HUES64 (cell line): ENCODE measurements around the gene ZNF524.
A peak's percentile ranks its signal among the peaks of the same experiment; 100 is the strongest.
"Not testable (repeated sequence)": the region's sequence is repeated elsewhere in the genome, so short reads cannot be mapped to it uniquely, and the experiment has no call there.

Experiments
- H3K27ac ChIP-seq: 2 replicates; pipeline ENCODE4 v1.7.0; 2013; ENCODE audit warnings: low read depth, low read length, inconsistent platforms
- H3K27me3 ChIP-seq: 2 replicates; pipeline ENCODE4 v1.6.1; 2013; ENCODE audit warnings: mild to moderate bottlenecking, low read length; ENCODE audit not compliant: insufficient read depth
- H3K36me3 ChIP-seq: 2 replicates; pipeline ENCODE4 v1.6.1; 2013; ENCODE audit warnings: mild to moderate bottlenecking, low read length; ENCODE audit not compliant: insufficient read depth
- H3K4me1 ChIP-seq: 2 replicates; pipeline ENCODE4 v1.6.1; 2013; ENCODE audit warnings: mild to moderate bottlenecking, low read length, moderate library complexity; ENCODE audit not compliant: insufficient read depth
- H3K4me3 ChIP-seq: 2 replicates; pipeline ENCODE4 v1.5.1; 2013; ENCODE audit warnings: mild to moderate bottlenecking, low read length, moderate library complexity
- H3K9ac ChIP-seq: 2 replicates; pipeline ENCODE4 v1.6.1; 2013; ENCODE audit warnings: mild to moderate bottlenecking, low read depth, low read length
- H3K9me3 ChIP-seq: 2 replicates; pipeline ENCODE4 v1.6.1; 2013; ENCODE audit warnings: low read depth, low read length; ENCODE audit not compliant: insufficient read depth
- WGBS: fragments of 150-250, 120-280 bp; methylation state at CpG from one replicate; pipeline ENCODE4 v1.1.7; 2013; ENCODE audit warnings: missing lambda C conversion rate; 5-methylcytosine and 5-hydroxymethylcytosine counted together

ZNF524 gene

DNA sequence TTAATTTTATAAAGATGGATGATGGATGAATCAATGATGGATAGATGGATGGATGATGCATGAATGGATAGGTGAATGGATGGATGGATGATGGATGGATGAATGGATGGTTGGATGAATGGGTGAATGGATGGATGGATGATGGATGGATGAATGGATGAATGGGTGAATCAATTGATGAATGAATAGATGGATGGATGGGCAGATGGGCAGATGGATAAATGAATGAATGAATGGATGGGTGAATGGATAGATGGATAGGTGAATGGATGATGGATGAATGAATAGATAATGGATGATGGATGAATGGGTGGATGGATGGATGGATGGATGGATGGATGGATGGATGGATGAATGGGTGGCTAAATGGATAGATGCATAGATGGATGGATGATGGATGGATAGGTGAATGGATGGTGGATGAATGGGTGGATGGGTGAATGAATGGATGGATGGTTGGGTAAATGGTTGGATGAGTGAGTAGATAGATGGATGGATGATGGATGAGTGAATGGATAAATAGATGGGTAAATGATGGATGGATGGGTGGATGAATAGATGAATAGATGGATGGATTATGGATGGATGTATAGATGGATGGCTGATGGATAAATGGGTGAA lies 32.3 kb upstream of the ZNF524 start:
- Histone ChIP-seq H3K4me3 (no peak overlapping the region), H3K4me1 (no peaks in the 10 kb centered on the region), H3K9ac (no peak overlapping the region), H3K36me3 (no peaks in the 10 kb centered on the region), H3K9me3 (no peaks in the 10 kb centered on the region), H3K27me3 (no peaks in the 10 kb centered on the region; the same call in 1 of the 2 replicates), H3K27ac (no peak overlapping the region)

DNA sequence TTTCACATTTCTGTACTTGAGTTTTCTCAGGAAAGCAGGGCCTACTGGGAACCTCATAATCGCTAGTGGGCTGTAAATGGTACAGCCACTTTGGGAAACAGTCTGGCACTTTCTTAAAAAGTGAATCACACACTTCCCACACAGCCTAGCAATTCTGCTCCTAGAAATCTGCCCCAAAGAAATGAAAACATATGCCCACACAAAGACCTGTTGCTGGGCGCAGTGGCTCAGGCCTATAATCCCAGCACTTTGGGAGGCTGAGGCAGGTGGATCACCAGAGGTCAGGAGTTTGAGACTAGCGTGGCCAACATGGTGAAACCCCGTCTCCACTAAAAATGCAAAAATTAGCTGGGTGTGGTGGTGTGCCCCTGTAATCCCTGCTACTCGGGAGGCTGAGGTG lies 30.6 kb upstream of the ZNF524 start:
- 95% methylated on average over 5 of the region's 5 CpGs for WGBS
- not testable (repeated sequence) for H3K9ac ChIP-seq, H3K4me1 ChIP-seq, H3K36me3 ChIP-seq, H3K27ac ChIP-seq, H3K9me3 ChIP-seq, H3K27me3 ChIP-seq, H3K4me3 ChIP-seq

DNA sequence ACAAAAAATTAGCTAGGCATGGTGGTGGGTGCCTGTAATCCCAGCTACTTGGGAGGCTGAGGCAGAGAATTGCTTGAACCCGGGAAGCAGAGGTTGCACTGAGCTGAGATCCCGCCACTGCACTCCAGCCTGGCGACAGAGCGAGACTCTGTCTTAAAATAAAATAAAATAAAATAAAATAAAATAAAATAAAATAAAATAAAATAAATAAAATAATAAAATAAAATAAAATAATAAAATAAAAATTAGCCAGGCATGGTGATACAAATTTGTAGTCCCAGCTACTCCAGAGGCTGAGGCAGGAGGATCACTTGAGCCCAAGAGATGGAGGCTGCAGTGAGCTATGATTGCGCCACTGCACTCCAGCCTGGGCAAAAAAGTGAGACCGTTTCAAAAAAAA lies 26.2 kb upstream of the ZNF524 start:
- H3K27me3 ChIP-seq, H3K9me3 ChIP-seq, H3K9ac ChIP-seq, H3K27ac ChIP-seq, H3K4me3 ChIP-seq, H3K4me1 ChIP-seq: not testable (repeated sequence)
- WGBS = 98% methylated on average over 3 of the region's 6 CpGs
- peaks cover 15% of the 10 kb centered on the region for H3K36me3 ChIP-seq

DNA sequence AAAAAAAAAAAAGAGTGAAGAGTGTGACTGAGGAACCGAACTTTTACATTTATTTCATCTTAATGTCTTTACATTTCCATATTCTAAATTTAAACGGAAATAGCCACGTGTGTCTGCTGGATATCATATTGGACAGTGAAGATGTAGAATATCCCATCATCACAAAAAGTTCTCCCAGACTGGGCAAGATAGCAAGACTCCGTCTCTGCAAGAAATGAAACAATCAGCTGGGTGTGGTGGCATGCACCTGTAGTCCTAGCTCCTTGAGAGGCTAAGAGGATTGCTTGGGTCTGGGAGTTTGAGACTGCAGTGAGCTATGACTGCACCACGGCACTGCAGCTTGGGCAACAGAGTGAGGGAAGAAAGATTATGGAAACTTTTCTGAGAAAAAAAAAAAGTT lies 23.3 kb upstream of the ZNF524 start:
- H3K36me3 ChIP-seq = peaks cover 15% of the 10 kb centered on the region
- no peak overlapping the region for H3K27ac ChIP-seq
- no peaks in the 10 kb centered on the region for H3K27me3 ChIP-seq
- no peak overlapping the region for H3K9ac ChIP-seq
- H3K4me1 ChIP-seq = no peaks in the 10 kb centered on the region
- no peaks in the 10 kb centered on the region for H3K9me3 ChIP-seq
- WGBS = 97% methylated on average over 2 of the region's 5 CpGs
- no peak overlapping the region for H3K4me3 ChIP-seq

DNA sequence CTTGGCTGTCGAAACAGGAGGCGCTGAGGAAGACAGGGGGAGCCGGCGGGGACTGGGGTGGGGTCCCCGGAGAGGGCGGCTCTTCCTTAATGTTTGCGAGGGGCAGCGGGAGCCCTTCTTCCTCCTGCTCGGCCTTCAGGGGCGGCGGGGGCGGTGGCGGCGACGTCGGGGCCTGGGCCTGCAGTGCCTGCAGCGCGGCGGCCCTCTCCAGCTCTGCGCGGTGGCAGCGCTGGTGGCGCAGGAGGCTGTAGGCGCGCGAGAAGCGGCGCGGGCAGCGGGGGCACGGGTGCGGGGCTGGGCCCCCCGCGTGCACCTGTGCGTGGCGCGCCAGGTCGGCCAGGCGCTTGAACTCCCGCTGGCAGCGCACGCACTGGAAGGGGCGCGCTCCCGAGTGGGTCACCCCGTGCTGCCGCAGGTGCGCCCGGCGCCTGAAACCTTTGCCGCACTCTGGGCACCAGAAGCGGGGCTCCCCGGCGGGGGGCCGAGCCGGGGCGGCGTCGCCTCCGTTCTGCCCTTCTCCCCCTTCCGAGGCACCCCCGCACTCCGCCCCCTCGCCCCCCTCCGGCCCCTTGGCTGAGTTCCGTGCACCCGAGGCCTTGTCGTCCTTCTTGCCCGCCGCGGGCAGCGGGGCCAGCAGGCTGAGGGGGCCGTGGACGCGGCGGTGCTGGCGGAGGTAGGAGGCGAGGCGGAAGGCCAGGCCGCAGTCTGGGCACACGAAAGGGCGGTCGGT lies 21.9 kb upstream of the ZNF524 start:
- WGBS = 95% methylated on average over 83 of the region's 83 CpGs
- Histone ChIP-seq H3K4me1 (no peaks in the 10 kb centered on the region), H3K27ac (no peak overlapping the region)

DNA sequence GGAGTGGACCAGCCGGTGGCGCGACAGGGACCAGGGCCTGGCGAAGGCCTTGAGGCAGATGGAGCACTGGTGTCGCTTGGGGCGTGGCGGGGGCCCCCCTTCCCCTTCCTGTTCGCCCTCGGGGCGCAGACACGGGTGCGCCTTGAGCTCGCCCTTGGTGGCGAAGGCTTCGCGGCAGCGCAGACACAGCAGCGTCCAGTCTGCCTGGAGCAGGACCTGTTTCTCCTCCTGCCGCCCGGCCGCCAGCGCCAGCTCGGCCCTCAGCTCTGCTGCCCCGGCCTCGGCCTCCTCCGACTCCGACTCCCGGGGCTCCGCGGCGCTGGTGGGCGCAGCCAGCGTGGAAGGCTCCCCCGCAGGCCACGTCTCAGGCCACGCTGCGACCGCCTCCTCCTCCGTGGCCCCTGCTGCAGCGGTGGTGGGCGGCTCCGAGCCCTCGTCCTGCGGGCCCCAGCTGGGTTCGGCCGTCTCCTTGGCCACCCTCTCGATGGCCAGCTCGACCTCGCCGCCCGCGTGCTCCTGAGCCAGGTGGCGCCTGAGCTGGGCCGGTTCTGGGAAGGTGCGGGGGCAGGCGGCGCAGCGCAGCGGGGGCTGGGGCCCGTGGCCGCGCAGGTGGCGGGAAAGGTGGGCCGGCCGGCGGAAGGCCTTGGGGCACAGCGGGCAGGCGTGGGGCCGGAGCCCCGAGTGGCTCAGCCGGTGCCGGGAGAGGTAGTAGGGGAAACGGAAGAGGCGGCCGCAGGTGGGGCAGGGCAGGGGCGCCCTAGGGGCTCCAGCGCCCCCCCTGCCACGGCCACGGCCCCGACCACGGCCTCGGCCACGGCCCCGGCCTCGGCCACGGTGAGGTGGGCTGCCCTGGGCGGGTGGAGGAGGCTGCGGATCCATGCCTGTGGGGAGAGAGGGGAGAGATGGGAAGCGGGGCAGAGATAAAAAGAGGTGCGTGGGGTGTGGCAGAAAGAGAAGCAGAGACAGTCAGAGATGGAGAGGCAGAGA lies 21.0 kb upstream of the ZNF524 start:
- peak overlapping the region; percentile 76 for H3K4me3 ChIP-seq
- H3K9ac ChIP-seq = no peak overlapping the region; the same call in 1 of the 2 replicates
- H3K27me3 ChIP-seq = no peaks in the 10 kb centered on the region
- H3K4me1 ChIP-seq = no peaks in the 10 kb centered on the region
- WGBS = 96% methylated on average over 90 of the region's 90 CpGs
- H3K9me3 ChIP-seq = no peaks in the 10 kb centered on the region
- H3K36me3 ChIP-seq = peaks cover 15% of the 10 kb centered on the region
- no peak overlapping the region for H3K27ac ChIP-seq

More for the DNA sequence above, 21.9 kb upstream of the ZNF524 start:
- Histone ChIP-seq H3K9me3 (no peaks in the 10 kb centered on the region), H3K4me3 (no peak overlapping the region), H3K27me3 (no peaks in the 10 kb centered on the region), H3K36me3 (peaks cover 15% of the 10 kb centered on the region), H3K9ac (no peak overlapping the region)

DNA sequence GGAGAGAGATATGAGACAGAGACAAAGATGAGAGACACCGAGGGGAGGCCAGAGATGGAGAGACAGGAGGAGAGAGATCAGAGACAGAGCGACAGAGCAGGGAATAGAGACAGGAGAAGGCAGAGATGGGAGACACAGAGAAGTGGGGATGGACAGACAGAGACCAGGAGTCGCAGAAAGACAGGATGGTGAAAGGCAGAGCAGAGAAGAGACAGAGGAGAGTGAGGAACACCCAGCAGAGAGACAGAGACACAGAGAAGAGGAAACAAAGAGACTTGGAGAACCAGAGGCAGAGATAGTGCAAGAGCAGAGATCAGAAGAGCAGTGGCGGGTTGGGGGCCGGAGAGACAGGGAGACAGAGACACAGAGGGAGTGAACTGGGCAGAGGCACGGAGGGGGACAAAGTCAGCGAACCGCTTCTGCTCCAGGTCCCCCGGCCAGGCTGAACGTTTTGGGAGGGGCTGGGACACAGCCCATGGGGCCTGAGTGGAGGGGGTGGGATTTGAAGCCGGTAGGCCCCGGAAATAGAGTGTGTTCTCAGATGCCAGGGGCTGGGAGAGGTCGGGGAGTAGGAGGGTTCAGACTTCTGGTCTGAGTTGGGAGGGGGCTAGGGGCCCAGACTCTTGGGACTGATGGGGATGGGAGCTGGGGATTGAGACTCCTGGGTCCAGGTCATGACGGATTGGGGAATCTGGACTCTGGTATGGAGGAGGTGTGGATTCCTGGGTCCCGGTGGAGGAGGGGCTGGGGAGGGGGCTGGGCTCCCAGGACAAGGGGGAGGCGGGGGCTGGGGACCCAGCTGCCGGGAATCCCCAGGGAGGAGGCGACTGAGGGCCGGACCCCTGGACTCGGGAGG lies 20.1 kb upstream of the ZNF524 start:
- Histone ChIP-seq H3K9ac (peak overlapping the region; percentile 84), H3K27ac (peak overlapping the region; percentile 90), H3K27me3 (no peaks in the 10 kb centered on the region), H3K9me3 (no peaks in the 10 kb centered on the region), H3K4me3 (peak overlapping the region; percentile 76), H3K4me1 (no peaks in the 10 kb centered on the region), H3K36me3 (peaks cover 15% of the 10 kb centered on the region)
- 15% methylated on average over 20 of the region's 20 CpGs for WGBS

DNA sequence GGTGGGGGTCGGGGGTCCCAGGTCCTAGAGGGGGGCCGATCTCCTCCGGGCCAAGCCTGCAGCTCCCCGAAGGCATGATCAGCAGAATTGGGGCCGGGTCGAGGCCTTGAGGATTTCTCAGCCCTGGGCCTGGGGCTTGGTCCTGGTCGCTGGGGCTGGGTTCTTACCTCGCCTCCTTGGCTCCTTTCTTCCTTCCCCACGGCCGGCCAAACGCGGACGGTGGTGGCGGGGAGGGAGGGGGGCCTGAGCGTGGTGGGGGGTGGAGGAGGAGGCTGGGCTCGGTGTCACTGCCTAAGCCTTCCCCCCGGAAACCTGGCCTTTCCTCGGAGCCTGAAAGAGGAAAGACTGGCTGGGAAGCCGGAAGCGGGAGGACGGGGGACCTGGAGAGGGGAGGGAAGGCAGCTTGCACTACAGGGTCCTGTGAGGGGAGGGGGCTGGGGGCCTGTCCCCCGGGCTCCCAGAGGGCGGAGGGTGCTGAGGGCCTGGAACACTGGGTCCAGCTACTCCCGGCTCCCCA lies 19.4 kb upstream of the ZNF524 start, which contains the start of gene ZNF579:
TSS of gene ZNF579 (minus strand) at position 221 of the 517 bp plus-strand sequence. CDS start 1,209 bp downstream, outside the sequence.
- H3K9ac ChIP-seq = peak within 1 kb of the TSS; percentile 84
- no peaks in the 10 kb centered on the region for H3K27me3 ChIP-seq
- 3% methylated on average over 18 of the region's 24 CpGs for WGBS
- H3K9me3 ChIP-seq = no peaks in the 10 kb centered on the region
- H3K4me1 ChIP-seq = 0 out of 2 replicates have a peak, but pooled peaks cover 4% of the 10 kb centered on the region
- H3K27ac ChIP-seq = peak within 1 kb of the TSS; percentile 90
- H3K36me3 ChIP-seq = peaks cover 15% of the 10 kb centered on the region
- H3K4me3 ChIP-seq = peak within 1 kb of the TSS; percentile 76

DNA sequence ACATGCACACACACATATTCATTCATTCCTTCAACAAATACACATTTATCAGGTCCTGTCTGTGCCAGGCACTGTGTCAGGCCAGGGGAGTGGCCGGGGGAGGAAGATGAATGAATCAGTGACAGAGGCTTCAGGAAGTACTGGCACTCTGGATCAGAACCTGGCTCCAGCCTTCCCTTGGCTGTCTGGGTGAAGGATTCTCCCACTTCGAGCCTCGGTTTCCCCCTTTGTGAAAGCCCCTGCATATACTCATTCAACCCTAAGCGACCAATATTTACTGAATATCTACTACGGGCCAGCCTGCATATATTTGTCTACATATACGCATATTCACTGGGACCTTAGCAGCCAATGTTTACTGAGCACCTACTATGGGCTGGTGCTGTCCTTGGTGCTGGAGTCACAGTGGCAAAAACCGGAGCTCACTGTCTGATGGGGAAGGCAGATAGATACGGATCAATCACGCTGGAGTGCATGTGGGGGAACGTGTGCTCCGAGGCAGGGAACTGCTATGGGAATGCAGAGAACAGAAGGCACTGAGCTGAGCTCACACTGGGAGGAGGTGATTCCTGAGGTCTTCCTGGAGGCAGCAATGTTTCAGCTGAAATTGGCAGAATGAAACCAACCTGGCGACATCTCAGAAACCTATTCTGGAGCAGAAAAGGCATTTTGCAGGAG lies 18.8 kb upstream of the ZNF524 start:
- Histone ChIP-seq H3K9ac (no peak overlapping the region), H3K36me3 (peaks cover 15% of the 10 kb centered on the region), H3K27me3 (no peaks in the 10 kb centered on the region), H3K9me3 (no peaks in the 10 kb centered on the region), H3K27ac (no peak overlapping the region), H3K4me3 (peak overlapping the region; percentile 76), H3K4me1 (0 out of 2 replicates have a peak, but pooled peaks cover 8% of the 10 kb centered on the region)
- 37% methylated on average over 12 of the region's 12 CpGs for WGBS

DNA sequence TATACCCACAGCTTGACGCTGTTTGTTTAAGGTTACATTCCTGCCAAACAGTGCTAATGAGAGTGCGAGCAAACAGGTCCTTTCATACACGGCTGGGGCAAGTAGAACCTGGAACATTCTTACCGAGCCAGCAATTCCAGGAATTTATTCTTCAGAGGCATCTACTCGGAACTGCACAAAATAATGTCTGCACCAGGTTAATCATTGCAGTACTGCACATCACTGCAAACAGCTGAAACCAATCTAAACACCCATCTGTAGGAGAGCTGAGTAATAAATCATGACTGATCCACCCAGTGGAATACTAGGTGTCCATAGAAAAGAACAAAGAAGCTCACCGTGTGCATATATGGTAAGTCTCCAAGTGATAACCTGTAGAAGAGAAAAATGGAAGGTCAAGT lies 18.3 kb upstream of the ZNF524 start:
- H3K9me3 ChIP-seq = no peaks in the 10 kb centered on the region
- H3K4me3 ChIP-seq = no peak overlapping the region
- H3K36me3 ChIP-seq = peaks cover 11% of the 10 kb centered on the region
- no peak overlapping the region for H3K9ac ChIP-seq
- H3K27ac ChIP-seq = no peak overlapping the region
- 0 out of 2 replicates have a peak, but pooled peaks cover 8% of the 10 kb centered on the region for H3K4me1 ChIP-seq
- no peaks in the 10 kb centered on the region for H3K27me3 ChIP-seq
- 49% methylated on average over 6 of the region's 6 CpGs for WGBS
